ENCODE measurements around the gene ATXN7L1. TPM values are rescaled to one million over a fixed set of nuclear protein-coding genes. Genes with fewer than 3 reads are reported as not detected.

Gene ATXN7L1
- total and polyA plus RNA-seq, 2 of the 8 experiments (the other 6 are each of a cell fraction or from before 2014, with no cell fraction given), result 14.3 to 34.0 TPM

DNA sequence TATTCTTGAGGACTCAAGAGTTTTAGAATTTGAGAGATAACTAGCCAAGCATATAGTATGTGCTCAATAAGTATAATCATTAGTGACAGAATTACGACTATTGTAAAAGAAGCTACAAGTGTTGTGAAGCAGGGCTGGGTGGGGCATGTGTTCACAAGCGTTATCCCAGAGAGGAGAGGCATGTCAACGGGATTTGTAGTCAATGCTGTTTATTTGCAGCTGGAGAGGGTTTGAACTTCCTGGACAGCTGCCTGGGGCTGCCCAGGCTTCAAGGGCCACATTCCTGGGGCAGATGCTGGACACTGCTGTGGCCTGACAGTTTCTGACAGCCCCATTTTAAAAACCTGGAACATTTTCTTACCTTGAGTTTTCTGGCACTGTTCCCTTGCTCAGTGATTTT lies 49.7 kb upstream of the ATXN7L1 start:
- no peak overlapping the region for H2BK120ac ChIP-seq (replicated peaks; ENCODE audit: low read depth, low read length)
- H4K20me1 ChIP-seq (replicated peaks in 1 of 2; ENCODE audit: control insufficient read depth in 1 of 2, insufficient read depth in 2 of 2, low read length in 2 of 2), result no peaks in the 10 kb centered on the region
- peaks cover 0 to 9% (median 2%) of the 10 kb centered on the region in 4 experiments; a peak in 3 of 8 replicates for H3K36me3 ChIP-seq (ENCODE audit: control insufficient read depth in 2 of 4, insufficient read depth in 4 of 4, low read length in 3 of 4)
- no peak overlapping the region for H2BK15ac ChIP-seq (ENCODE audit: low read length)
- H3K56ac ChIP-seq (replicated peaks; ENCODE audit: insufficient read length, low read depth, low read length), result no peak overlapping the region
- no peak overlapping the region; the same call in 1 of the 2 replicates for H4K8ac ChIP-seq (ENCODE audit: extremely low read depth, insufficient read depth, low read length)
- no peak overlapping the region for H3K27ac ChIP-seq (ENCODE audit: low read depth, low read length)
- no peak for FAIRE-seq
- CTCF ChIA-PET (ENCODE audit: partially characterized antibody), result interaction anchor here (0.9 to 1.2 kb wide), 4 partner anchors 14 to 56 kb away, joined by 3 to 4 read pairs (median 3); no protein-coding TSS in a partner anchor
- peaks cover 2 to 3% of the 10 kb centered on the region in 2 experiments; a peak in 2 of 4 replicates for H3K9me3 ChIP-seq (ENCODE audit: insufficient read depth in 2 of 2, low read depth in 1 of 2, low read length in 1 of 2)
- H3K23ac ChIP-seq (ENCODE audit: insufficient read length), result no peak overlapping the region
- no peak overlapping the region for H2BK12ac ChIP-seq (ENCODE audit: low read depth, low read length)
- no peaks in the 10 kb centered on the region; the same call in 1 of the 2 replicates for H3K23me2 ChIP-seq (ENCODE audit: low read depth, low read length)
- H2BK20ac ChIP-seq (ENCODE audit: low read length), result no peak overlapping the region
- H4K91ac ChIP-seq (replicated peaks; ENCODE audit: insufficient read length, low read length), result no peak overlapping the region
- no peak overlapping the region for H3K4me2 ChIP-seq (ENCODE audit: insufficient read depth in 1 of 2, low read depth in 2 of 2, low read length in 2 of 2)
- H3K14ac ChIP-seq (ENCODE audit: insufficient read length), result no peak overlapping the region
- no peaks in the 10 kb centered on the region for H3K4me1 ChIP-seq (replicated peaks in 1 of 4; ENCODE audit: control insufficient read depth in 3 of 4, insufficient read depth in 4 of 4, low read length in 3 of 4)
- H3K4me3 ChIP-seq (ENCODE audit: extremely low read depth in 1 of 4, insufficient read depth in 2 of 4, low read depth in 3 of 4, low read length in 4 of 4), result no peak overlapping the region
- H3K4ac ChIP-seq (replicated peaks; ENCODE audit: insufficient read length, low read depth, low read length), result no peak overlapping the region
- 93% methylated on average over 3 of the region's 3 CpGs; no CpG with 5 or more reads in 1 of the 2 experiments for WGBS, 2 experiments (ENCODE audit: extremely low coverage in 1 of 2, insufficient coverage in 1 of 2, insufficient read length in 1 of 2, insufficient replicate concordance in 2 of 2, low coverage in 1 of 2, low lambda C conversion rate in 2 of 2, missing lambda C conversion rate in 1 of 2)
- H4K5ac ChIP-seq (ENCODE audit: insufficient read length, low read depth, low read length), result no peak overlapping the region
- POLR2A ChIA-PET (ENCODE audit: partially characterized antibody), result interaction anchor here (0.5 kb wide), 1 partner anchor 463 kb away, joined by 4 read pairs; no protein-coding TSS in a partner anchor
- H2BK5ac ChIP-seq (ENCODE audit: low read depth, low read length), result no peak overlapping the region
- H3K79me1 ChIP-seq (ENCODE audit: low read depth, low read length), result no peaks in the 10 kb centered on the region
- H3K27me3 ChIP-seq (replicated peaks in 1 of 4; ENCODE audit: control insufficient read depth in 3 of 4, extremely low read depth in 1 of 4, insufficient read depth in 3 of 4, low read length in 3 of 4), result no peaks in the 10 kb centered on the region
- no peak overlapping the region for H2AFZ ChIP-seq (ENCODE audit: low read length)
- no peak overlapping the region for H3K9ac ChIP-seq (replicated peaks in 1 of 4; ENCODE audit: extremely low read depth in 1 of 4, low read depth in 3 of 4, low read length in 3 of 4)
- no peak for DNase-seq (ENCODE audit: low read depth in 1 of 2, low spot score in 2 of 2)
- no peak overlapping the region for H2AK5ac ChIP-seq (ENCODE audit: low read depth, low read length)
- no peak overlapping the region for H3K18ac ChIP-seq (ENCODE audit: extremely low read depth, low read length)
- no peaks in the 10 kb centered on the region for H3K79me2 ChIP-seq (ENCODE audit: control insufficient read depth in 1 of 2, insufficient read depth in 2 of 2, low read length in 2 of 2)
- TF ChIP-seq POLR2AphosphoS5 (IDR thresholded peaks at IDR 0.05; ENCODE audit: low read depth, low read length), result no peak
- no peak for TF ChIP-seq YY1 (IDR thresholded peaks at IDR 0.05; ENCODE audit: low read depth, low read length)
- TF ChIP-seq, protein P1, sequence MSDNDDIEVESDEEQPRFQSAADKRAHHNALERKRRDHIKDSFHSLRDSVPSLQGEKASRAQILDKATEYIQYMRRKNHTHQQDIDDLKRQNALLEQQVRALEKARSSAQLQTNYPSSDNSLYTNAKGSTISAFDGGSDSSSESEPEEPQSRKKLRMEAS (IDR thresholded peaks at IDR 0.05), result no peak
- no peak for TF ChIP-seq KDM1A (IDR thresholded peaks at IDR 0.05; ENCODE audit: borderline replicate concordance, low read length)
- TF ChIP-seq PHF8 (conservative IDR thresholded peaks at IDR 0.05; ENCODE audit: low read depth, low read length), result no peak
- no peak for TF ChIP-seq SP2 (IDR thresholded peaks at IDR 0.05; ENCODE audit: low read length)
- no peak for TF ChIP-seq CEBPB (IDR thresholded peaks at IDR 0.05; ENCODE audit: low read depth, low read length)
- TF ChIP-seq, protein P2, sequence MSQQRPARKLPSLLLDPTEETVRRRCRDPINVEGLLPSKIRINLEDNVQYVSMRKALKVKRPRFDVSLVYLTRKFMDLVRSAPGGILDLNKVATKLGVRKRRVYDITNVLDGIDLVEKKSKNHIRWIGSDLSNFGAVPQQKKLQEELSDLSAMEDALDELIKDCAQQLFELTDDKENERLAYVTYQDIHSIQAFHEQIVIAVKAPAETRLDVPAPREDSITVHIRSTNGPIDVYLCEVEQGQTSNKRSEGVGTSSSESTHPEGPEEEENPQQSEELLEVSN (IDR thresholded peaks at IDR 0.05), result no peak
- TF ChIP-seq, protein P3, sequence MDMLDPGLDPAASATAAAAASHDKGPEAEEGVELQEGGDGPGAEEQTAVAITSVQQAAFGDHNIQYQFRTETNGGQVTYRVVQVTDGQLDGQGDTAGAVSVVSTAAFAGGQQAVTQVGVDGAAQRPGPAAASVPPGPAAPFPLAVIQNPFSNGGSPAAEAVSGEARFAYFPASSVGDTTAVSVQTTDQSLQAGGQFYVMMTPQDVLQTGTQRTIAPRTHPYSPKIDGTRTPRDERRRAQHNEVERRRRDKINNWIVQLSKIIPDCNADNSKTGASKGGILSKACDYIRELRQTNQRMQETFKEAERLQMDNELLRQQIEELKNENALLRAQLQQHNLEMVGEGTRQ (IDR thresholded peaks at IDR 0.05; ENCODE audit: low read length), result no peak
- no peak for TF ChIP-seq EP300 (IDR thresholded peaks at IDR 0.05; ENCODE audit: borderline replicate concordance in 1 of 2, low read depth in 2 of 2, low read length in 2 of 2)
- no peak for TF ChIP-seq HDAC6 (IDR thresholded peaks at IDR 0.05; ENCODE audit: low read depth, low read length)
- no peak for TF ChIP-seq ASH2L (IDR thresholded peaks at IDR 0.05; ENCODE audit: low read length)

All from H1 (cell line).